ENCODE measurements around the gene RALB.
A peak's percentile ranks its signal among the peaks of the same experiment; 100 is the strongest.
"Not testable (repeated sequence)": the region's sequence is repeated elsewhere in the genome, so short reads cannot be mapped to it uniquely, and the experiment has no call there.

RALB gene

DNA sequence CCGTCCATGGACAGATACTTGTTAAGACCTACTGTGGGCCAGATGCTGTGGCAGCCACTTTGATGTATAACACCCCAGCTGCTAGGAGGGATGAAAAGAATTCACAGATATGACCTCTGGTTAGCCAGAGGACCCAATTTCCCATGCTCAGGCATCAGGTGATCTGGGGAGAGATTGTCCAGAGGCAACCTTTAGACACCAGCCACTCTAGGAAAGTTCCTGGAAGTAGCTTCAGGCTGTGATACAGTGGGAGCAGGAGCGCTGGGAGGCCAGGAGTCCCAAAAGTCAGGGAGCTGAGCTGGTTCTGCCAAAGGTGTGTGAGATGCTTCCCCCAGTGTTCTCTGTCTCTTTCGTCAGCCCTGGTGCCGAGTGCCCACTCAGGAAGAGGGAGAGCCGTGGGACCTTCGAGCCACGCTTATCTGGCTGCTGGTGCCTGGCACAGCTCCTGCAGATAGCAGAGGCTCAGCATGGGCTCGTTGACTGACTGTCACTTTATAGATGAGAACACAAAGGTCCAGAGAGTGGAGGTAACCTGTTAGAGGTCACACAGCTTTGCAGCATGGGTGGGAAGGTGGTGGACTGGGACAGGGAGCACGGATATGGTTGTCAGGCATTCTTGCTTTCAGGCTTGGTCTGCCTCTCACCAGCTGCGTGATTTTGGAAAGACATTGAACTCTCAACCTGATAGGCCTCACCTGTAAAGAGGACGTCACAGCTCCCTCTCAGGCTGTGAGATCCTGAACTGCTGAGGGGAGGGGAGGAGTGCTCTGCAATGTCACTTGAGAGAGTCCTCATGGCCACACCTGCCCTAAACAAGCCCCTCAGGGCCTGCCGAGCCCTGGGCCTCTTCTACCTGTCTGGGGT is 7.8 kb upstream of the RALB start:
- DNase-seq = no peak

DNA sequence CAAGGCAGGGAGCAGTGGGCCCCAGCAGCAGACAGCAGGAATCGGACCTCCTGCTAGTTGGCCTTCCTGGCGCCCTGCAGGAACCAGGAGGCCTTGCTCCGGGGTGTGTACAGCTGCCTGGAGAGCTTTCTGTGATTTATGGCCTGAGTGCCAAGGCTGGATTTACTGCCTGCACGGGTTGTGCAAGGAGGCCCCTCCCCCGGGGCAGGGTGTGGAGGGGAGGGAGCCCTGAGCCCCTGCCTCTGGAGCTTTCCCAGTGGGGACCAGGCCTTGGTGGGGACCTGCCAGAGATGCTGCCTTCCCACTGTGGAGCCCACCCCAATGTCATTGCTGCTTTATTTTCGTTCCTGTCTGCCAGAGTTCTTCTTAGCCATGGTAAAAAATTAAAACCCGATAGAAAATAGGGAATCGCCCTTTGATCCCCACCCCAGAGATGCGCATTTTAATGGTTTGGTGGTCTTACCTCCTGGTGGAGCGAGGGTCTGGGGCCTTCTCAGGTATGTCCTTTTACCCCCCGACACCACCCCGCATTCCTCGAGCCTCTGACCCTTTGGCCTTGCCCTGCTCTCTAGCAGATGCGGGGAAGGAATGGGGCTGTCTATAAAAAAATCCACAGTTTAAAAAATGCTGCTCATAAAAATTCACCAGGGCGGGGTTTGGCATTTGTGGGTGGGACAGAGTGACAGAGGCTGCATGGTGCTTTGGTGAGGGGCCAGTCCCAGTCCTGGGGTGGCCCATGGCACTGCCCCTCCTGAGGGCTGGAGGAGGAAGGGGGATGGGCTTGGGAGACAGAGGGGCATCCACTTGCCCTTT is 6.9 kb upstream of the RALB start:
- peak; percentile 16 for DNase-seq

DNA sequence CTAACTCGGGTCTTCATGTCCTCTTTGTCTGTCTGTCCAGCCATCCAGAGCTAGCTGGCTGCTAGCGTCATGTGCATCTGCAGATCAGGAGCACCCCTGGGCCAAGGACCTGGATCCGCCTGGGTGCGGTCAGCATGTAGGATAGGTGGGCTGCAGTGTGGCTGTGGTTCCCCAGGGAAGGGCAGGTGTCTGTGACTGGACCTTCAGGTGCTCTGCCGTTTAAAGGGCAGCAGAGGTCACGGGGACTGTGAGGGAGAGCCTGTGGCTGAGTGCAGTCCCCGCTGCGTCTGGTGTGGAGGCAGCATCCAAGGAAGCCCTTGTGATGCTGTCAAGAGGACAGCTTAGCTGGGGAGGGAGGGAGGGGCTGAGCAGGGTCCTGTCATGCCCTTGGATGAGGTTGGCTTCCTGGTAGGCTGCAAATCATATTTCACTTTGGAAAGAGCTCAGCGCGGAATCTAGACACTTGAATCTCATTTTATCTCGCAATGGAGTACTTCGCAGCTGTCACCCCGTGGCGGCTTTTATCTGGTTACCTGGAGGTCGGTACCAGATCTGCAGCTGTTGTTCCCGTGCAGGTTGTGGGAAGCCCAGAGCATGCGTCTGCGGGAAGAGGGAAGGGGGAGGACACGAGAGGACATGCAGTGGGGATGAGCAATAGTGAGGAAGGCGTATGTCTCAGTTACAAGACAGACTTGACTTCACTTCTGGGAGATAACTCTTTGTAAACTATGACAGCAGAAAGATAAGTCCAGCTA is 5.9 kb upstream of the RALB start:
- DNase-seq = no peak

GRCh38 chr2:120247851-120248250 is 4.8 kb upstream of the RALB start:
- DNase-seq = no peak

DNA sequence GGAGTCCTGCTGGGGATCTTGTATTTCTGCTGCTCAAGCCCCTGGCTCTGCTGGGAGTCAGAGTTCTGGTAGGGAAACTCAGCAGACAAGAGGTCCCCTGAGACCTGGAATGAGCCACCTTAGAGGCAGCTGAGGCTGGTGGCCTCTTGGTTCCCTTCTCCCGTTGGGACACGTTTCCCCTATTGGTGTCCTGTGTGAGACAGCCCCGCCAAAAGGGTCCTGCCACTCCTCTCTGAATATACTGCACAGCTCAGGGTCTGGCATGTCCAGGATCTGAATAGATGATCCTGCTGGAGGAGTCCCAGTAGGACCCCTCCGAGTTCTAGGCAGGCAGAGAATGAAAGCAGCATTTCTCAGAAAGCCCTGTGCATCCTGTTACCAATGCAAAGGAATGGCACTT is 2.0 kb upstream of the RALB start:
- no peak for DNase-seq

GRCh38 chr2:120251078-120251477 is 1.6 kb upstream of the RALB start:
- DNase-seq = no peak

GRCh38 chr2:120251880-120252224 is 800 bp upstream of the RALB start:
- DNase-seq = no peak

DNA sequence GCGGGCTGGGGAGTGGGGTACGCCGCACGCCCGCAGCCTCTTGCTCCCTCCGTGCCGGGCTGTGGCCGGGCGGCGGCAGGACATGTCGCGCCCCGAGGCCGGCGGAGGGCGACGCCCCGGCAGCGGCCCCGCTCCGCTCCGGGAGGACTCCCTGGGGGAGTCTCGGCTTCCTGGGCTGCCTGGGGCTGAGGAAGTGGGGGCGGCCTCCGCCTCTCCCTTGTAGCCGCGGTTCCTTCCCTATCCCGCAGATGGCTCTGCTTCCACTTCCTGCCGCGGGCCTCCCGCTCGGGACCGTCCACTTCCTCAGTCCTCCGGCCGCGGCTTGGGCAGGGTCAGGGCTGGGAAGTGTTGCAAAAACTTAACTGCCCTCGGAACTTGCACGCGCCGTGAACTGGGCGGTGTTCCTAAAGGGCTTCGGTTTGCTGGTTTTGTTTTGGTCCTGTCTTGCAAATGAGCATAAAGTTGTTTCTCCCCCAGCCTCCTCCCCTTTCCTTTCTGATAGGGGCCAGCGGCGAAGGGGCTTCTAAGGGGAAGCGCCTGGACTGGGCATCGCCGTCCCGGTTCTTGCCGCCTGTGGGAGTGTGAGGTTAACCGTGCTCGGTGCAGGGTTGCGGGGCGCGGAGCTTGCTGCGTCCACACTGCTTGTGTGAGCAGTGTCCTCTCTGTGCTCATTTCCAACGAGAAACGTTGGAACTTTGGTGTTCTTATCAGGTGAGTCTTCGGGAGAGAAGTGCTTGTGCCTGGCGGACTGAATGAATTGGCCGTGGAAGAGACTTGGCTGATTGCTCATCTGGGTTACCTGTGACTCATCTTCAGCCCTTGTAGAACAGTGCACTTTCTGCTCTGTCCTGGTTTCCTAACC is 600 bp downstream of the RALB start:
- DNase-seq = peak; percentile 46

DNA sequence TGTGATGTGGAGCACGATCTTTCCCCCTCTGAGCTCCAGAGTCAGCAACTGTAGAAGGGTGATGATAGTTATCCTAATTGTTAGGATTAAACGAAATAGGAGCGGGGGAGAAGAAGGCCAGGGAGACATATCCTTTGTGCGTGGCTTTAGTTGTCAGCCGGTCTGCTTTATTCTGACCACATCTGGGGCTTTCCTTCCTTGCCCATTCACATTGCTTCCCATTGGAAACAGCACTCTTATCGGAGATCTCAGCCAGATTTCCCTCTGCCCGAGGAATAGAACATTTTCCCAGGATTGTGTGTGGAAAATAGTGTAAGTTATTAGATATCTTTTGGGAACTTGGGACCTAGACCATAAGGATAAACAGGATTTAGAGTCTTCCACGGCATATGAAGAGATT is 1.5 kb downstream of the RALB start:
- DNase-seq = no peak

- no peak for DNase-seq
These were observed 2.4 kb downstream of the RALB start for GRCh38 chr2:120255071-120255470.

DNA sequence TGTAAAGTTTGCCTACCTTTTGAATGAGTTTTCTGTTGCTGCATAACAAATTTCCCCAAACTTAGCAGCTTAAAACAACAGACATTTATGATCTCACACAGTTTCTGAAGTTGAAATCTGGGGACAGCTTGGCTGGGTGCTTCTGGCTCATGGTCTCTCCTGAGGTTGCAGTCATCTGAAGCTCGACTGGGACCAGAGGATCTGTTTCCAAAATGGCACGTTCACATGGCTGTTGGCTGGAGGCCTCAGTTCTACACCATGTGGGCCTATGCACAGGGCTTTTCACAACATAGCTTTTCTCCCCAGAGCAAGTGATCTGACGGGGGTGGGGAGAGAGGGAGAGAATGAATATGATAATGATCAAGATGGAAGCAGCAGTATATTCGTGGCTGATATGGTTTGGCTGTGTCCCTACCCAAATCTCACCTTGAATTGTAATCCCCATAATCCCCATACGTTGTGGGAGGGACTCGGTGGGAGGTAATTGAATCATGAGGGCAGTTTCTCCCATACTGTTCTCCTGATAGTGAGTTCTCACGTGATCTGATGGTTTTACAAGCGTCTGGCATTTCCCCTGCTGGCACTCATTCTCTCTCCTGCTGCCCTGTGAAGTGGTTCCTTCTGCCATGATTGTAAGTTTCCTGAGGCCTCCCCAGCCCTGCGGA is 3.5 kb downstream of the RALB start:
- no peak for DNase-seq

DNA sequence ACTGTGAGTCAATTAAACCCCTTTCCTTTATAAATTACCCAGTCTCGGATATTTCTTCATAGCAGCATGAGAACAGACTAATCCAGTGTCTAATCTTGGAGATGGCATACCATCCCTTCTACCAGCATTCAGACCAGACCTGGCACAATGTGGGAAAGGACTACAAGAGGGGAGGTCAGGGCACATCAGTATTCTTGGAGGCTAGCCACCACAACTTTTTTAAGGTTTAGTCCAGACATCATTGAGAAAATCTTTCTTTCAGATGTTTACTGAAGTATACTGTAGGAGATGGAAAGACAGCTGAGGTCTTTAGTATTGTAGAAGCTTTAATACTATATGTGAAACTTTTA is 4.0 kb downstream of the RALB start:
- DNase-seq = no peak

GRCh38 chr2:120257522-120257921 is 4.9 kb downstream of the RALB start:
- DNase-seq = no peak

GRCh38 chr2:120258196-120258595 is 5.5 kb downstream of the RALB start:
- no peak for DNase-seq

GRCh38 chr2:120259939-120260338 is 7.3 kb downstream of the RALB start:
- not testable (repeated sequence) for DNase-seq

- no peak for DNase-seq
These were observed 8.1 kb downstream of the RALB start for GRCh38 chr2:120260736-120261135.

GRCh38 chr2:120261387-120262006 is 8.8 kb downstream of the RALB start:
- DNase-seq = no peak

DNA sequence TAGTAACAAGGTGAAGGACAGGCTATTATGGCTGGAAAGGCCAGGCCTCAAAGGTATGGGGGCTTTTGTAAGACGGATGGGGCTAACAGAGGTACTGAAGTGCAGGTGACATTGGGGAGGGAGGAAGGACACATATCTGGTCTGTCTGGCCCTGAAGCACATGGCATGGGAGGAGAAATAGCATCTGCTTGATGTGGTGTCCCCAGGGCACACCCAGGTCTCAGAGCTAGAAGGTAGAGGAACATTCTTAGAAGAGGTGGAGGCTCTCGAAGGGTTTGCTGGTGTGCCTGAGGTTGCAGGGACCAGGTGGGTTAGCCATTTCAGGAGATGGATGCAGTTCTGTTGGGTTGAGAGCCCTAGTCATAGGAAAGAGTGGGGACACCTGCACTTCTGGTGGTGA is 9.5 kb downstream of the RALB start:
- DNase-seq = no peak

DNA sequence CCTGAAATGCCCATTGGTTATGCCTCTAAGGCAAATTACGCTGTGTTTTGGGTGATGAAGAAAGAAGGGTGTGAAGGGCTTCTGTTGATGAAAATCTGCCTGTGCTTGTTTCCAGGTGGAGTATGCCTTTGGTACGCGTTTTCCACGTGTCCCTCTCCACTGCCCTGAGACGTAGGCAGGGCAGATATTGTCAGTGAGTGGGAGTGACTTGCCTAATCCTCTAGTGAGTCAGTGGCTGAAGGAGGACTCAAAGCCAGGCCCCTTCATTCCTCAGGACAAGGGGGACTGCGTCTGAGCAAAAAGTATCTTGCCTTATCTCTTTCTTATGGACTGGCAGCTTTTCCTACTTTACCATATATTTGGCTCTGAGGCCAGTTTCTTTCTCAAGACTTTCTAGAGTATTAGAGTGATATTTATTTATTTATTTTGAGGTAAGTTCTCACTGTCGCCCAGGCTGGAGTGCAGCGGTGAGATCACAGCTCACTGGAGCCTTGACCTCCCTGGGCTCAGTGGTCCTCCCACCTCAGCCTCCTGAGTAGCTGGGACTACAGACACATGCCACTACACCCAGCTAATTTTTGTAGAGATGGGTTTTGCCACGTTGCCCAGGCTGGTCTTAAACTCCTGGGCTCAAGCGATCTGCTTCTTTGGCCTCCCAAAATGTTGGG is 10.2 kb downstream of the RALB start:
- DNase-seq = no peak

GRCh38 chr2:120265006-120265405 is 12.4 kb downstream of the RALB start:
- DNase-seq = no peak

DNA sequence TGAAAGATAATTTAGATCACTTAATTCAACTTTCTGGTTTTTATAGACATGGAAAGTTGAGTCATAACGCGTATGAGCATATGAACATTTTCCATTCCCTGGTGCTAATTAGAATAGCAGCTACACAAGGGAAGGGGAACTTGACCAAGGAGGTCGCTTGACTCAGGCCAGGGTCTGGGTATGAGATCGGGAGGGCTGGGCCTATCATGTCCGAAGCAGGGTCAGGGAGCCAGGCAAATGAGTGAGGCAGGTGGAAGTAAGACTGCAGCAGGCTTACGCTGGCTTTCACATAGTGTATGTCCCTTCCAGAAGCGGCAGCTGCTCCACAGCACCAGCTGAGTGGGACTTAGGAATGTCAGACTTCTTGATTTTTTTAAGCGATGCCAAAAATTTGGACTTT is 14.7 kb downstream of the RALB start:
- no peak for DNase-seq
